GM18861 (cell line): ENCODE measurements around the gene CNTNAP1.

ENCODE experiments used
- ATAC-seq: cut with Tn5 transposase; IDR thresholded peaks from one replicate; pipeline ENCODE4 v1.9.1; 2021; ENCODE audit not compliant: unreplicated experiment

The CNTNAP1 gene

DNA sequence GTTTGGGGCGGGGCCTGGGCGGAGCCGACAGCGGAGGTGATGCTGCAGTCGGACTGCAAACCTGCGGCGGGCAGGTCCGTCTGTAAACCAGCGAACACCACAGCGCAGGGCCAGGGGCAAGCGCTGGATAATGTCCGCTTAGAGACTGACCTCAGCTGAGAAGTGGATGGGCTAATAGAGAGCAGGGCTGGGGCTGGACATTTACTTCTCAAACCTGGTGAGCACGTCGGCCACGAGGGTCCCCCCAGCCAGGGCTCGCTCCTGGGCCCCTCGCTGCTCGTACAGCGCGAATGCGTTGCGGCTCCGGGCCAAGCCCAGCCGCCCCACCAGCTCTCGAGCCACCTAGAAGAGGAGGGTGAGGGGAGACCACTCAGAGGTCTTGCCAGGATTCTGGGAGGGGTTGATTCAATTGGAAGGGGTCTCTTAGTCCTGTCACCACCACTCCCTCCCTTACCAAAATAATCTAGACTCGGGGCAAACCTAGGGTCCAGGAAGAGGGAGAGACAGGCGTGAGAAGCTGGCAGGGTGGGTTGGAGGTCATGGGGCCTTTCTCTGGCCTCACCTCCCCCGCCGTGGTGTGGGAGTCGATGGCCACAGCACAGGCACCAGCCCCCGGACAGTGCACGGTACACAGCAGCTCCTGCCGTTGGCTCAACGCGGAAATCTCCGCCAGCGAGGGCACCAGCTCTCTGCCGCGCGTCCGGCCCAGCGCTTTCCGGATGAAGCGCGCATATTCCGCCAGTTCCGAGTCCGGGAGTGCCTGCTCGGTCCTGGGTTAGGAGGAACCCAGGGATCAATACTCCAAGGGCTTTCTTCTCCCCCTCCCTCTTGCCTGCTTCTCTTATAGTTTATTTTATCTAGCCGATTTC lies 11.3 kb upstream of the CNTNAP1 start:
- no peak for ATAC-seq

DNA sequence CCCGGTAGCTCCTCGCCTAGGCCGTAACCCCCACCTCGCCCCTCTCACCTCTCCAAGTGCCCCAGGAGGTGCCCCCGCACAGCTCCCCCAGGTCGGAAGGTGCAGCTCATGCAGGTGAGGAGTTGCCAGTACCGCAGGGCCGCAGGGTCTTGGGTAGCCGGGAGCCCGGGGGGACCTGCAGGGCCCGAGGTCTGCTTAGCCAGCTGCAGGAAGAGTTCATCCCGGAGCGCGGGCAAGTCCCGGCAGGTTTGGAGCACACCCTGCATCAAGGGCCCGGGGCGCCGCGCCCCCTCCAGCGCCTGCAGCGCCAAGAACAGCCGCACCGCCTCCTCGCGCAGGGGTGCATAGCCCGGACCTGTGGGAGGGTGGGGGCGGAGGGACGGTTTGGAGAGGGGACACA lies 10.3 kb upstream of the CNTNAP1 start:
- no peak for ATAC-seq

DNA sequence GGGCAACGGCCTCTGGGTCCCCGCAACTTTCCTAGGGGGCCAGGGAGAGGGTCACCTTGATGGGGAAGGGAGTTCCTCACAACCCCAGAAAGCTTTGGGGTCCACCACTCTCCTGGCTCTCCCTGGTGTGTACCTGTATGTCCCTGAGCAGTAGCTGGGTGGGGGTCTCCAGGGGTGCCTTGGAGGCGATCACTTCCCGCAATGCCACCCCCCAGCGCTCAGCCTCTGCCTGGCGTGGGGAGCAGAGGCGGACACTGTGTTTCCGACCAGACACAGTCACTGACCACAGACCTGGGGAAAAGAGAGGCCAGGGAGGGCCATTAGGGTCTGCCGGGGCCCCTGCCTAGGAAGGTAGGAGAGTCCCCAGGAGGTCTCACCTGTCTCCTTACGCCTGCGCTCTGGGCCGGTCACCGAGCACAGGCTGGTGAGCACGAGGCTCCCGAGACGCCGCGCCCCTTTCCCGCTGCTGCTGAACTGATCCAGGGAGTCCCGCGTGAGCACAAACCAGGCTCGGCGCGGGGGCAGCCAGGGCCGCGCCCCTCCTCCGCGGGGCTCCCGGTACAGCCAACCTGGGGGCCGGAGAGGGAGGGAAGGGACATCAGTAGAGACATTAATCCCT lies 9.0 kb upstream of the CNTNAP1 start:
- no peak for ATAC-seq

DNA sequence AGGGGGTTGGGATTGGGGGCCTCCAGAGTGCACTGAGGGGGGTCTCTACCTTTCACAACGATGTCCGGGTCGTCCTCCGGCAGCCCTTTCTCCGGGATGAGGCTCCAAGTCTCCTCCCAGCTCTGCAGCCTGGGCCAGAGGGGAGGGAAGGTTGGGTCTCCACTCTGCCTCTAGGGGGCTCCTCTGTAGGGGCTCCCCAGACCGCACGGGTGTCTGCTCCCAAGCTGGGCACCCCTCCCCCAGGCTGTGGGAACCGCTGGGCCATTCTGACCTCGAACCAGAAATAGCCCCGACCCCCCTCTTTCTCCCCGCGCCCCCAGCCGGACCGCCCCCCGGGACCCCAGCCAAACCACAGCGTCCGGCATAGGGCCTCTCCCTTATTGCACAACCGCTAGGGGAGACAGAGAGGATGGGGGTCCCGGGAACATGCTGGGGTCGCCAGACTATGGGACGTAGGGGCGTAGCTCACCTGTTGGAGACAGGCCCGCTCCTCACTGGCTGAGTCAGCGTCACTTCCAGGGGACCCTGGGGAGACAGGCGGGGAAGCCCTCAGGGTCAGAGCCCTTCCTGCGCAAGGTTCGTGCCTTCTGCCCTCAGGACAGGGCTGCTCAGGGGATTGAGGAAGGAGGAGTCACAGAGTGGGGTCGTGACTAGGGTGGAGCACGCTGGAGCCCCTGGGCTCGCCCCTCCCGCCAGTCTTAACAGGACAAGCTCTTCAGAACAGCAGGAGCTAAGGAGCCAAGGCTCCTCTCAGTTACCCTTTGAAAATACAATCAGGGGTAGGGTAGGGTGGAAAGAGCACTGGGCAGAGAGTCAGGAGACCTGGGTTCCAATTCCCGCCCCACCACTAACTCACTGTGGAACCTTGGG lies 8.2 kb upstream of the CNTNAP1 start:
- ATAC-seq, result no peak

DNA sequence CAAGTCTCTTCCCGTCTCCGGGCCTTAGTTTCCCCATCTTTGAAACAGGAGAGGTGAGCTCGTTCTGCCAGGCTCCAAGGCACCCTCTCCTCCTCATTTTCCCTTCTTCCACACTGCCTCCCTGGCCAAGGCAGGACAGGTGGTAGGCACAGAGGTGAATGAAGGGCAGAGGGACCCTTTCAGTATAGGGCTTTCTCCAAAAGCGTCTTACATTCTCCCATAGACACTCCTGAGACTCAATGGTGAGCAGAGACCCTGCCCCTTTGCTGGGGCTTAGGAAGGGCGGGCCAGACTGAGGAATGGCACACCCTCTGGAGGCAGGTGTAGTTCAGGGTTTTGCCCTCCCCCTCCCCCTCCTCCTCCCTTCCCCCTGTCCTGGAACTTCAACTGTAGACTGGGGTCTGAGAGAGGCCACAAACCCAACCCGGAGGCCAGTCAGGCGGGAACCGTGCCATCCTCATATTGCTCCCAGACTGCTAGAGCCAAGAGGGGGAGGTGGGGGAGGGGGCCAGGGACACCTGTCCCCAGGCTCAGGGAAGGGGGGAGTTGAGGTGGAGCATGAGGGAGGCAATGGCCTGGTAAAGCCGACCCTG lies 7.5 kb upstream of the CNTNAP1 start:
- no peak for ATAC-seq

DNA sequence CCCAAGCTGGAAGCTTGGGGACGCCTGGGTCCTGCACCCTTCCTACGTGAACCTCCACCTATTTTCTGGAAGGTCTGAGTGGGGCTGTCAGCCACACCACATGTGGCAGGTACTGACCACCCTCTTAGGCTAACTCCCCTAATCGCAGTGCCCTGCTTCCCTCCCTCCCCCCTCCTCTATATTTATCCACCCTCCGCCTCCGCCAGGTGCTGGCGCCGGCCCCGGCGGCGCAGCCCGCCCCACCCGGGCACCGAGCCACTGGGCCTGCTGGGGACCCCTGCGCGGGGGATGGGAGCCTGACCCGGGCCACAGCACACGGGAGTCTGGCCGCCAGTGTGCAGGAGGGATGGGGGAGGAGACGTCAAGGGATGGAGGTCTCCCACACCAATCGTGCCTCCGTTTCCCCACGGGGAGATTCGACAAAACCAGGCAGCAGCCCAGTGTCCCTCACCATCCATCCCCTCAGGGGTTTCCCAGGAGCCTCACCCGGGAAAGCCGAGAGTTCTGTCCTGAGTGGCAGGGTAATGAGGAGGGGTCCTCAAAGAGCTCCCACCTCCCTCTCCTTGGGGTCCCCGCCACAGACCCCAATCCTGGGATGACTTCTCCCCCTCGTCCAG lies 6.9 kb upstream of the CNTNAP1 start:
- no peak for ATAC-seq

DNA sequence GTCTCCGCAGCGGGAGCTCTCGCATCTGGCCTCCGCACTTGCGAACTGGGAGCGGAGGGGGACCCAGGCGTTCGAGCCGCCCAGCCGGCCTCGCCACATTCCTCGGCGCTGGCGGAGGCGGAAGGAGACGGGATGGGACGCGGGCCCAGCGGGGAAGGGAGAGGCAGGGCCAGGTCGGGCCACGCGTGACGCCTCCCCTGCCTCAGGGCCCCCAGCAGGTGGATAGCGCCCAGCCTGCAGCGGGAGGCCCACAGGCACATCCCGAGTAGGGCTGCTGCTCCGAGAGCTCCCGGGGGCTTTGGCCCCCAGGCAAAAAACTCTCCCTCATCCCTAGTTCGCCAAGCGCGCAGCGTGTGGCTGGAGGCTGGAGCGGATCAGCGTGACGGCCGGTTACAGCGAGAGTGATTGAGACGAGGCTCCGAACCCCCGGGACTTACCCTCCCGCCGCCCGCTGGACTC lies 6.3 kb upstream of the CNTNAP1 start:
- ATAC-seq, result no peak

DNA sequence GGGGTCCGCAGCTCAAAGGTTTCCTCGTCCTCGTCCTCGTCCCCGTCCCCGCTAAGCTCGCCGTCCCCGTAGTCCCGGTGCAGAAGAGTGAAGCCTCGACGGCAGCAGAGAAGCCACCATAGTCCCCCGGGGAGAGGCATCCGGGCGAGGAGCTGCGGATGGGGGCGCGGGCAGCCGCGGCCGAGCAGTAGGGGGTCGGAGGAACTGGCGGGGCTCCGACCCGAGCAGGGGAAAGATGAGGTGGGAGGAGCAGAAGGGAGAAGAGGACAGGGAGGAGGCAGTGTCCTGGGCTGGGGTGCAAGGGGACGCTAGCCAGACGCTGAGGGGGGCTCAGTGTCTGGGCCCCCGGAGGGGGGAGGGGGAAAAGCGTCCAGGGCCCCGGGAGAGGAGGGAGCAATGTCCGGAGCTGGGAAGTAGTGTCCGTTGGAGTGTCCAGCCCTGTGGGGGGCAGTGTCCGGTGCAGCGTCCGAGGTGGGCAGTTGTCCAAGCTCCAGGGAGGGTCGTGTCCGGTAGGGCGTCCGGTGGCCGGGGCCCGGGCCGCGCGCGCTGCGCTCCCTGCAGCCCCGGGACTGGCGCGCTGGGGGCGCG lies 5.8 kb upstream of the CNTNAP1 start, which contains the start of gene PLEKHH3:
Gene PLEKHH3, minus strand, starts transcription at position 571 of the 588 bp plus-strand sequence. Its CDS starts 431 bp downstream, at position 140.
- no peak for ATAC-seq

DNA sequence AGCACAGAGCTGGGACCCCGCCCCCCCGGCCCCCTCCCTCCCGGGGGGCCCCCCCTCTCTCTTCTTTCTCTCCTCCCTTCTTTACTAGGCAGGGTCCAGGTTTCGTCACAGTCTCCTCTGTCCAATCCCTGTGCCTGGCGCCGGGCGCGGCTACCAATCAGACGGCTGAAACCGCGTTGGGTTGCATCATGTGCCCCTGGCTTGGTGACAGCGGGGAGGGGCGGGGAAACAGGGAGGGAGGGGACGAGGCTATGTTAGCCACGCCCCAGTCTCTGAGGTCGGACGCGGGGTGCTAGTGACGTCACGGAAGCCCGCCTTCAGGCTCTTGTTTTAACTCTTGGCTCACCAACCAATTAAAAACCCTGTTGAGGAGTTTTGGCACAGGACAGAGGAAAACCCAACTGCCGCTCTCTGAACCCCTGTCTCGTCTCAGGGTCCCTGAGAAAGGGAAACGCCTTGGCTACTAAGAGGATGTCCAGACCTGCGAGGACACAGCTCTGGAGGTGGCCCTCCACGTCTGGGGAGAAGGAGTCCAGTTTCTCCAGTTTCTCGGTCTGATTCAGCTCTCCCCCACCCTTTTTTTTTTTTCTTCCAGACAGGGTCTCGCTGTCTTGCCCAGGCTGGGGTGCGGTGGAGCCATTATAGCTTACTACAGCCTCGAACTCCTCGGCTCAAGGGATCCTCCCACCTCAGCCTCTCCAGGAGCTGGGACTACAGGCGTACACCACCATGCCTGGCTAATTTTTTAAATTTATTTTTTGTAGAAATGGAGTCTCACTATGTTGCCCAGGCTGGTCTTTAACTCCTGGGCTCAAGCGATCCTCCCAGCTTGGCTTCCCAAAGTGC lies 5.1 kb upstream of the CNTNAP1 start:
- ATAC-seq, result peak; percentile 46

DNA sequence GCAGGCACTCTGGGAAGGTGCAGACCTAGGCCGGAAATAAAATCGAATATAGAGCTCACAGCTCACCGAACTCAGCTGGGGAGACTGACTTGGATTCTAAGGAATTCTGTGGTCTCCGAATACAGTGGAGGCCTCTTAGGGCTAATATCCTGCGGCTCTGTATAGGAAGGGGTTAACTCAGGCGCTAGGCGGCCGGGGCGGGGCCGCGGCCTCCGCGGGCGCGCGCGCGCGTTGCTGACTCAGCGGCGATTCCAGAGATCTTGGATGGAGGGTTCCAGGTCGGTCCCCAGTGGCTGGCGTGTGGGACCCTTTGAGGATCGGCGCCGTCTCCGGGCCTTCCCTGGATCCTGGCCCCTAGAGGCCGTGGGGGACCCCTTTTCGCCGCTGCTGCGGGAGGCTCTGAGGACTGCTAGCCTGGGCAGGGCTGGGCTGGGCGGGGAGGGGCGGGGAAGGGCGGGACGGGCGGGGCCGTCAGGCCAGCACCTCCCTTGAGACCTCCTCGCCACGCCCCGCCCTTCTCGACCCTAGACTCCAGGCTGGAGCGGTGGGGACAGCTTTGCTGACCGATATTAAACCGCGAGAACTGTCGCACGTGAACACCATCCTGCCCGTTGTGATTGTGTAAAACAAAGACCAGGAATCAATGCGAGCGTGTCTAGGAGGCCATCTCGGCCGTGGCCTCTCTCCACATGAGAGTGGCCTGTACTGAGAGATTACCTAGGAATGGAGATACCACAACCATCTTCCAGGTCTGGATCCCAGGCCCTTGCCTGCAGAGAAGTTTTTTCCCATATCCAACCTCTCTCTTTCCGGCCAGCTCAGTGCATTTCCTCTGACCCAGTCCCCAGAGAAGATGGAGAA lies 4.2 kb upstream of the CNTNAP1 start:
- ATAC-seq, result peak; percentile 20

DNA sequence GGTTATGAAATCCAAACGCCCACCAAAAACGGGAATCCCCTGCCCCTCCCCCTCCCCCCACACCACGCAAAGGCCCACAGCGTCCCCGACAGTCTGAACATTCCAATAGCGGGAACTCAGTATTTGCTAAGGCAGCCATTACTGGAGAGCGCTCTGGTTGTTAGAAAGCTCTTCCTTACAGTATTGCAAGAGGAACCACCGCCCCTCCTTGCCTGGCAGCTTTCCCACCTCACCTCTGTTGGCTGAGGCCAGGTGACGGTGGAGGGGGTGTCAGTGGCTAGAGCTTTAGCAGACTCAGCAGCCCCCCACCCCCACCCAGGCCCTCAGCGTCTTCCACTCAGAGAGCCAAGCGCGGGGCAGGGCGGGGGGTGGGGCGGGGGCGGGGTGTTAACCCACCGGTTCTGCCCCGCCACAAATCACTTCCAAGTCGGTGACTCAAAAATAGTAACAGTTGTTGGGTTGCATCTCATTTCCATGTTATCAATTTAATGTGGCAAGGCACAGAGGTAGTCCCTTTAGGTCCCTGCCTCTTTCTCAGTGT lies 3.3 kb upstream of the CNTNAP1 start:
- no peak for ATAC-seq

DNA sequence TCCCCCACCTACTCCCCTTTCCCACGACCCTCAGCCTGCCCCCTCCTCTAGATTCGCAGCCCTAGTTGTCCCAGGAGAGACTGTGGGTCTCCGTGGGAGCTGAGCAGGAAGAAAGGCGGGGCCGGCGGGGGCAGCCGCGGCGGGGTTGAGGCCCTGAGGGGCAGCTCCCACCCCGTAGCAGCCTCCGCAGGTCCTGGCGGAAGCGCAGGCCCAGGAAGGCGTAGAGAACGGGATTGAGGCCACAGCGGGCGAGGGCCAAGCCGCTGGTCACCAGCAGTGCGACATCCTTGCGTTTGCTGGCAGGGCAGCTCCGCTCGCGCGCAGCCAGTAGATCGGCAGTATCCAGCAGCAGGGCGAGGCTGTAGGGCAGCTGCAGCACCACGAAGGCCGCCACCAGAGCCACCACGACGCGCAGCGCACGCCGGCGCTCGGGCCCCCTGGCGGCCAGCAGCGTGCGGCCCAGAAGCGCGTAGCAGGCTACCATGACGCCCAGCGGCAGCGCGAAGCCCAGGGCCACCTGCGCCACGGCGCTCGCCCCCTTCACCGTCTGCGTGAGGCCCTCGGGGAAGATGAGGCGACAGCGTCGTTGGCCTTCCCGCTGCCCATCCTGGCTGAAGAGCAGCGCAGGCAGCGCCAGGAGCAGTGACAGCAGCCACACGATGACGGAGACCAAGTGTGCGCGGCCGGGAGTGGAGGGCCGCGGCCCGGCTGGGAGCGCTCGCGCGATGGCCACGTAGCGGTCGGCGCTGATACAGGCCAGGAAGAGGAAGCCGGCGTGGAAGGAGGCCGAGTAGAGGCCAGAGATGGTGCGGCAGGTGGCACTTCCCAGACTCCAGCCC lies 2.6 kb upstream of the CNTNAP1 start:
- no peak for ATAC-seq

DNA sequence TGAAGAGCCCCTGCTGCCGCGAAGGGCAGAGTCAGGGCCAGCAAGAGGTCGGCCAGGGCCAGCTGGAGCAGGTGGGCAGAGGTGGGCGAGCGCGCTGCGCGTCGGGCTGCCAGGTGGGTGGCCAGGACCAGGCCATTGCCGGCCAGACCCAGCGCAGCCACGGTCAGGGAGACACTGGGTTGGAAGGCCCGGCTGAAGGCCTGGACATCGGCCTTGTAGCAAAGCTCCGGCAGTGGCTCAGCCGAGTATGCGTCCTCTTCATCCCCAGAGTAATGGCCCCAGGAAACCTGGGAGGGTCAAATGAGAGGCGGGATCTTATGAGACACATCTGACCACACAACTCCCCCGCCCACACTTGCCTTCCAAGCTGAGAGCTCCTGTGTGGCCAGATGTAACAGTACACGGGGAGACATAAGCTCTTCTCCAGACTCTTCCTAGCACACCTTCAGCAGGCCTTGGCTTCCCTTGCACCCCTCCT lies 2.0 kb upstream of the CNTNAP1 start:
- no peak for ATAC-seq

DNA sequence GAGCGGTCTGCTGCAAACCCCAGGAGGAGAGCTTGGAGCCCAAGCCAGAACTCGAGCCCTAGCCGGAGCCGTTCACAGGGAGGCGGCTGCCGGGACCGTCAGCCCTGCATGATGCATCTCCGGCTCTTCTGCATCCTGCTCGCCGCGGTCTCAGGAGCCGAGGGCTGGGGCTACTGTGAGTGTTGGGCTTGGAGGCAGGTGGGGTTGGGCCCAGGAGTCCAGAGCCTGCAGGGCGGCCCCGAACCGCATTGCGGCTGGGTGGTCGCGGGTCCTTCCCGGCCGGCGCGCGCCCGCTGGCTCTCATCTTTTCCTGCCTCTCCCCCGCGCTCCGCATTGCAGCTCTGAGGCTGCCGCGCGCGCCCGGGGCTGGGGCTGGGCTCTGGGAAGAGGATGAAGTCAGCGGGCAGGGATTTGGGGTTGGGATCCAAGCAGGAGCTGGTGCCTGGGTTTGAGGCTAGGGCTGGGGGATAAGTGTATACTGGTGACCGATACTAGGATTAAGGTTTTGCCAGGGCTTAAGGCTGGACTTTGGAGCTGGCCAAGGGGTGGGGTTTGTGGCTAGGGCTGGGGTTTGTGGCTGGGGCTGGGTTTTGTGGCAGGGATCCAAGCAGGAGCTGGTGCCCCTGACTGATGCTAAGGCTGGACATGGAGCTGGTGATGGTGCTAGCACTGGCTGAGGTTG lies 532 bp downstream of the CNTNAP1 start:
- no peak for ATAC-seq

DNA sequence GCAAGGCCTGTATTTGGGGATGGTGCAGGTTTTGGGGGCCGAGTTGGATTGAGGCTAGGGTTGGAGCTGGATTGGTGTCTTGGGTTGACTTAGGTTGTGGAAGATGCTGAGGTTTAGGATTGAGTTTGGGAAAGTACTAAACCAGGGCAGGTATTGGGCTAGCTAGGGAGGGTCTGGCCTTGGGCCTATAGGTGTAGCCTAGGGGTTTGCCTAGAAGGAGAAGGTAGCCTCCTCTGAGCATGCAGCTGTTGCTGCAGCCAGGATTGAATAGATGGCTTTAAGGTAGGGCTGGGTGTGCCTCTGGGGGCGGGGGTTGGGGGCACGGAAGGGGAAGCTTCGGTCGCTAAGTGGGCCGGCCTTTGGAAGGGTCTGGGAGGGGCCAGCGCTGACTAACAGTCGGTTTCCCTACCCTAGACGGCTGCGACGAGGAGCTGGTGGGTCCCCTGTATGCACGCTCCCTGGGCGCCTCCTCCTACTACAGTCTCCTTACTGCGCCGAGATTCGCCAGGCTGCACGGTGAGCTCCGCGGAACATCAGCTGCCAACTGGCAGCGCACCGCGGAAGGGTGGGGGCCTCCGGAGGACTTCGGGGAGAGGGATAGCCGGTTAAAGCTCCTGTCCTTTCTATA lies 1.2 kb downstream of the CNTNAP1 start:
- no peak for ATAC-seq
